NCI-H146 treated with DMSO at 0.1 percent for 48 hours (cell line): ENCODE data around the gene NAA50.

Experiments used
- DNase-seq: peaks from one replicate; lab custom pipeline; 2025; ENCODE audit not compliant: unreplicated experiment; lab: John Stamatoyannopoulos, UW

Gene NAA50

DNA sequence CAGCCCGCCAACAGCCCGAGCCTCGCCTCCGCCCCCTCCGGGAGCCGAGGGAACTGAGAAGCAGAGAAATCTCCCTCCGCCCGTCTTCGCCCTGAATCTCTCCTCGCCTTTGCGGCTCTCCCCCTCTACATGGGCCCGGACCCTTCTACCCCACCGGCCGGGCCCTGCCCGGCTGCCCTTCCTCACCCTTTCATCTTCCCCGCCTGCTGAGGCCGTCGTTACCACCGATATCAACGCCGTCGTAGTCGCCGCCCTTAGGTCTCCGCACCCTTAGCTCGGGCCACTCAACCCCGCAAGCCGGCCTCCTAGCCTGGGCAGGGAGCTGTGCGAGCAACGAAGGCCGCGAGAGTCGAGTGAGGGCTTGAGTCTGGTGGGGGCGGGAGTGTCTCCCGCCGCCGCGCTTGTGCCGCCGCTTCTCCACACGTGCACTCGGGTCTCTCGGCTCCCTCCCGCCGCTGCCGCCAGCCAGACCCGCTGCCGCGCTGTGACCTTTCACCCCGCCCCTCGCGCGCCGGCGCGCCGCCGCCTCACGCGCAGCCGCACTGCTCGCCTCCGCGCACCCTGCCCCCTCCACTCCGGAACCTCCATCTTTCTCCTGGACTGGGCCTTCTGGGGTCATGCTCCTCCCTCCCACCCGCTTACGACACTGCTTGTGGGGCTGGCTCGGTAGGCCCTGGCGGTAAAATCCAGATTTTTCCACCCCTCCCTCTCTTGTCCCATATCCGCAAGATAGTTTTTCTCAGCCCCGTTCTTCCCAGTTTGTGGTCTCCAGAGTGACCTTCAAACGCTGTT, at the start of gene NAA50:
Gene NAA50 (minus strand): TSS at position 494 of the 792 bp plus-strand sequence. CDS start 300 bp downstream, at position 194.
- peak; percentile 94 for DNase-seq

GRCh38 chr3:113795693-113796092, 49.6 kb upstream of the NAA50 start:
- no peak for DNase-seq

GRCh38 chr3:113794526-113794925, 48.5 kb upstream of the NAA50 start:
- no peak for DNase-seq

GRCh38 chr3:113791381-113791780, 45.3 kb upstream of the NAA50 start:
- DNase-seq = no peak

- DNase-seq = no peak
Observed at GRCh38 chr3:113783980-113784379, 37.9 kb upstream of the NAA50 start.

- DNase-seq = no peak
Observed at GRCh38 chr3:113783463-113783862, 37.4 kb upstream of the NAA50 start.

GRCh38 chr3:113776564-113776963, 30.5 kb upstream of the NAA50 start:
- no peak for DNase-seq

GRCh38 chr3:113775516-113775915, 29.5 kb upstream of the NAA50 start:
- no peak for DNase-seq

- DNase-seq = no peak
Observed at GRCh38 chr3:113773381-113773780, 27.3 kb upstream of the NAA50 start.

- DNase-seq = no peak
Observed at GRCh38 chr3:113771993-113772392, 25.9 kb upstream of the NAA50 start.

DNA sequence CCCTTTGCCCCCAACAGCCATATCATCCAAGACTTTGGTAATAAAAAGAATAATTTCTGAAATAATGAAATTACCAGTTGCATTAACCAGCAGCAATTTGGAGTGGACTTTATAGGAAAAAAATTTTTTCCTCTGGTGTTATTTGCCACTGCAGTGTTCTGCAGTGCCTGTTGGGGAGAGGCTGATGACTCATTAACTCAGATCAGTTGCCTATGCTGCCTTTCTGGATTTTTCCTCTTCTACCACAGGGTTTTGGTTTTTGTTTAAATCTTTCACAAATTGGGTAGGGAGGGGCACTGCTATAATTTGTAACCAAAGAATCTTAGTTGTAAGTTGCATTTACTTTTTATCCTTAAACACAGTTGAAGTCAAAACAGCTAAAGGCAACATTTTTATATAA, 23.5 kb upstream of the NAA50 start:
- DNase-seq = no peak

DNA sequence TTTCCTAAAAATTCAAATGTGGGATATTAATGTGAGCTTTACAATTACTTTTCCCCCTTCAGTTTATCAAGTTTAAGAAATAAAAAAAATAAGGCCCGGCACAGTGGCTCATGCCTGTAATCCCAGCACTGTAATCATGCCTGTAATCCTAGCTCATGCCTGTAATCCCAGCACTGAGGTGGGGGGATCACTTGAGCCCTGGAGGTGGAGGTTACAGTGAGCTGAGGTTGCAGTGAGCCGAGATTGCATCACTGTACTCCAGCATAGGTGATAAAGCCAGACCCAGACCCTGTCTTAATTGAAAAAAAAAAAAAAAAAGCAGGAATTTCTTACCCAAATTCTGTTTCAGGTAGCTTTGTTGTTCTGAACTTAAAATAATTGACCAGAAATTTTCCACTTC, 18.6 kb upstream of the NAA50 start:
- no peak for DNase-seq

- DNase-seq = no peak
Observed at GRCh38 chr3:113758389-113759024, 12.5 kb upstream of the NAA50 start.

- DNase-seq = no peak
Observed at GRCh38 chr3:113754494-113755159, 8.6 kb upstream of the NAA50 start.

GRCh38 chr3:113753376-113753985, 7.4 kb upstream of the NAA50 start:
- no peak for DNase-seq

DNA sequence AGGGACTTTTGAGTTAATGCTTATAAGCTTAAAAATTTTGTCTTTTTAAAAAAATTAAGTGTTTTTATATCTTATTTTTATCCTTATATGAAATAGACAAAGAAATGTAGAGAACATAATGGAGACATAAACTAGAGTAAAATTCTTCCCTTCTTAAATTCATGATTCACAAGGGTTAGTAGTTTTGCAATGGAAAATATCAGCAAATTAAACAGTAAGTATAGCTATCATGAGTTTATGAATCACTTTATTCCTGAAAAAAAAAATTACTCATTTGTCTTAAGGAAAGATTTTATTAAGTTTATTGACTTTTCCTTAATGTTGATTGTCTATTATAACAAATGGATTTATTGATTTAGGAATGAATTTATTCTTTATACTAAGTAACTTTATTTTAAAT, 5.1 kb upstream of the NAA50 start:
- DNase-seq = no peak

- peak; percentile 59 for DNase-seq
Observed at GRCh38 chr3:113747283-113748046, 1.4 kb upstream of the NAA50 start.

DNA sequence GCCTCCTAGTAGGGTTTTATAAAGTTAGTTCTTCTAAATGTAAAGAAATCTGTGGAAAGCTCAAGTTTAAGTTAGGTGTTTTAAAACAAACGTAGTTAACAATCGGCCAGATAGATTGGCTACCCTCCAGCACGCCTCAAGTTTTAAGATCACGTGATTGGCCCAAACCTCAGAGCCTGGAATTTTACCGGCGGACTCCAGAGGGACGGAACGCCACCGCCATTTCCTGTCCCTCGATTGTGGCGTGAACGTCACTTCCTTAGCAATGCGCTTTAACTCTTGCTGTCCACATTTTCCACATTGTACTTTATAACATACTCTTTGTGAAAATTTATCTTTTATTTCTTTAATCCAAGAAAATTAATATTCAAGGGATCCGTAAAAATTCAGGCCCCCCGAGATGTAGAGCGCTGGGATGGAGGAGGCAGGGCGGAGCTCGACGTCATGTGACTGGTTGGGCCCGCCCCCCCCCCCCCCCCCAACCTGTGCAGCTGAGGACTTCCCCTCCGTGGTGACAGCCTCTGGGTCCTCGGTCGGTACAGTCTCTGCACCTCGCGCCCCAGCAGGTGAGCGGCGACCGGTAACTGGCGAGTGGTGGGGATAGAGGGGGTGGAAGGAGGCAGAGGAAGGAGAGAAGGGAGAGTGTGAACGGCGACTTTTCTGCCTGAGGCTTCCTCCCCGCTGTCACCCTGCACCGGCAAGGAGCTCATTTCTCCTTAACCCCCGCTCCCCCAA, 666 bp upstream of the NAA50 start, which contains the start of gene ATP6V1A:
Gene ATP6V1A (plus strand): TSS at position 488 of the 735 bp plus-strand sequence. CDS start 31,719 bp downstream, outside the sequence.
- peak; percentile 97 for DNase-seq

- peak; percentile 79 for DNase-seq
Observed at GRCh38 chr3:113744941-113745755, 901 bp downstream of the NAA50 start.
